GM18951 (cell line): ENCODE data around the gene ABTB1.
"Not testable (repeated sequence)": the region's sequence is repeated elsewhere in the genome, so short reads cannot be mapped to it uniquely, and the experiment has no call there.

Source experiments
- POLR2A ChIP-seq: IDR thresholded peaks from 4 replicates; pipeline ENCODE4 v1.6.1; 2011; ENCODE audit warnings: mild to moderate bottlenecking; ENCODE audit not compliant: insufficient read length, insufficient read depth; ENCODE audit errors: extremely low read depth
- in situ Hi-C: fragments of 300-500 bp; cut with MboI; formaldehyde crosslinking; loops from one replicate; pipeline ENCODE4 v1.12.0; 2022; ENCODE audit warnings: low sequenced_read_pairs, mixed read lengths, inconsistent platforms; ENCODE audit not compliant: unreplicated experiment

Gene ABTB1

DNA sequence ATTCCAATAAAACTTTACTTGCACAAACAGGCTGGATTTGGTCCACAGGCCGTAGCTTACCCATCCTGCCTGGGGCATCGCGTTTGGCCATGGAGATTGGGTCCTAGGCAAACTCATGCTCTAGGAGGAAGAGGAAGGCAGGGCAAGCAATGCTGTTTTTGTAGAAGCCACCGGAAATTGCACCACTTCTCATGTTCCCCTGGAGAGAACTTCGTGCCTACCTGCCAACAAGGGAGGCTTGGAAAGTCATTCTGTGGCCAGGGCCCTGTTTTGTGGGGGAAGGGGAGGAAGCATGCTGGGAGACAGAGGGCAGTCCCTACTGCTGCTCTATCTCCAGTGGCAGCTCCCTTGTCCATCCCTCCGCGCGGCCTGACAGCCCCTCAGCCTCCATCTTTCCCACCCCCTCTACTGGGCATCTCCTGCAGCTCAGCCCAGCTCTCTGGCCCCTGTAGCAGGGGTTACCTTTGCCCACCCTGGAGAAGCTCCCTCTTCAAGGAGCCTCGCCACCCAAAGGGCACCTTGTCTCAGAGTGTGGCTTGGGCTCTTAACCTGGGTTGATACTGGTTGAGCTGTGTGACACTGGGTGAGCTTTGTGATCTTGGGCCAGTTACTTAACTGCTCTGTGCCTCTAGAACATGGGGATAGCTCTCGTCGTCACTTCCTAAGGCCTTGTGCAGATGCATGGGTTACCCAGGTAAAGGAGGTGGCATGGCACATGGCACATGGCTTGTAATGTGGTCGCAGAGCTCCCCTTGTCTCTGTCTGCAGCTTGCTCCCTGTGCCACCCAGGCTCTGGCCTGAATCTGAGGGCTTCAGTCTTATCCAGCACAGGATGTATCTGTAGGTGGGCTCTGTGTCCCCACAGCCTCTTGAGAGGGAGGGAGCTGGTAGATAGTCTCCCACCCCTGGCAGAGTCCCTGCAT, 6.1 kb downstream of the ABTB1 start:
- in situ Hi-C loops = no loop called here
- TF ChIP-seq POLR2A = no peak

DNA sequence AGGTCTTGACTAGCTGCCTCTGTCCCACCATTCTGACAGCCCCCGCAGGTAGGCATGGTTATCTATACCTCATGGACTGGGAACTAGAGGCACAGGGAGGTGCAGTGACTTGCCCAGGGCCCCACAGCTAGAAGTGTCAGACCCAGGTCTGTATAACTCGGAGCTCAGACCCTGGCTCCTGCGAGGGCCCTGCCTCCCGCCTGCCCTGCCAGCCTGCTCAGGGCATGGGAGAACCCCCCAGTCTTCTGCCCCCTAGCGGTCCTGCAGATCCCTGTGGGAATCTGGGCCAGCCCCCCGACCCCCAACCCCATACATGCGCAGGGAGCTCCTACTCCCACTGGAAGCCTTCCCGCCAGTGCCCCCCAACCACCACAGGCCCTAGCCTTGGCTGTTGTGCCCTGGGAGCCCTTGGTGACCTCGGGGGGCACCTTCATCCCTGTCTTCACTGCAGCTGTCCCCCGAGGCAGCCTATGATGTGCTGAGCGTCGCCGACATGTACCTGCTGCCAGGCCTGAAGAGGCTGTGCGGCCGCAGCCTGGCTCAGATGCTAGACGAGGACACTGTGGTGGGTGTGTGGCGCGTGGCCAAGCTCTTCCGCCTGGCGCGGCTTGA, 6.9 kb downstream of the ABTB1 start:
- TF ChIP-seq POLR2A = no peak
- in situ Hi-C loops = no loop called here

DNA sequence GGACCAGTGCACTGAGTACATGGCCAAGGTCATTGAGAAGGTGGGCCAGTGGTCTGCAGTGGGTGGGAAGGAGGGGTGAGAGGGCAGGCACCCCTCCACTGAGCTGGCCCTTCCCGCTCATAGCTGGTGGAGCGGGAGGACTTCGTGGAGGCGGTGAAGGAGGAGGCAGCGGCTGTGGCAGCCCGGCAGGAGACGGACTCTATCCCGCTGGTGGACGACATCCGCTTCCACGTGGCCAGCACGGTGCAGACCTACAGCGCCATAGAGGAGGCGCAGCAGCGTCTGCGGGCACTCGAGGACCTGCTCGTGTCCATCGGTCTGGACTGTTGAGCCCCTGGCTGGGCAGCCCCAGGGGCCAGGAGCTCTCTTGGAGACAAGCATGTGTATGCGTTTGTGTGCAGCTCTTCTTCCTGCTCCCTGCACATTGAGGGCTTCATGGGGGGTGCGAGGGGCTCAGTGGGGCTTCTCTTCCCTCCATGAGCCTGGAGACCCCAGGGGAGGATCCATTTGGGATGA, 7.5 kb downstream of the ABTB1 start:
- in situ Hi-C loops = no loop called here
- TF ChIP-seq POLR2A = no peak

GRCh38 chr3:127680798-127681221, 8.1 kb downstream of the ABTB1 start:
- in situ Hi-C loops = no loop called here
- no peak for TF ChIP-seq POLR2A

DNA sequence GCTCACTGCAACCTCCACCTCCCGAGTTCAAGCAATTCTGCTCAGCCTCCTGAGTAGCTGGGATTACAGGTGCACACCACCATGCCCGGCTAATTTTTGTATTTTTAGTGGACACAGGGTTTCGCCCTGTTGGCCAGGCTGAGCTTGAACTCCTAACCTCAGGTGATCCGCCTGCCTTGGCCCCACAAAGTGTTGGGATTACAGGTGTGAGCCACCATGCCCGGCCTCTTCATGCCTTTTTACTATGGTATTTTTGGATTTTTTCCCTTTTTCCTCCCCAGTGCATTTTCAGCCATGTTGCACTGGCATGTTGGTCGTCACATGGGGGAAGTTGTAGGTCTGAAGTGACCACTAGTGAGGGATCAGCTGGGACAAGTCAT, 9.4 kb downstream of the ABTB1 start:
- in situ Hi-C loops = not testable (repeated sequence)

GRCh38 chr3:127682561-127682960, 9.8 kb downstream of the ABTB1 start:
- TF ChIP-seq POLR2A = no peak
- in situ Hi-C loops = no loop called here

DNA sequence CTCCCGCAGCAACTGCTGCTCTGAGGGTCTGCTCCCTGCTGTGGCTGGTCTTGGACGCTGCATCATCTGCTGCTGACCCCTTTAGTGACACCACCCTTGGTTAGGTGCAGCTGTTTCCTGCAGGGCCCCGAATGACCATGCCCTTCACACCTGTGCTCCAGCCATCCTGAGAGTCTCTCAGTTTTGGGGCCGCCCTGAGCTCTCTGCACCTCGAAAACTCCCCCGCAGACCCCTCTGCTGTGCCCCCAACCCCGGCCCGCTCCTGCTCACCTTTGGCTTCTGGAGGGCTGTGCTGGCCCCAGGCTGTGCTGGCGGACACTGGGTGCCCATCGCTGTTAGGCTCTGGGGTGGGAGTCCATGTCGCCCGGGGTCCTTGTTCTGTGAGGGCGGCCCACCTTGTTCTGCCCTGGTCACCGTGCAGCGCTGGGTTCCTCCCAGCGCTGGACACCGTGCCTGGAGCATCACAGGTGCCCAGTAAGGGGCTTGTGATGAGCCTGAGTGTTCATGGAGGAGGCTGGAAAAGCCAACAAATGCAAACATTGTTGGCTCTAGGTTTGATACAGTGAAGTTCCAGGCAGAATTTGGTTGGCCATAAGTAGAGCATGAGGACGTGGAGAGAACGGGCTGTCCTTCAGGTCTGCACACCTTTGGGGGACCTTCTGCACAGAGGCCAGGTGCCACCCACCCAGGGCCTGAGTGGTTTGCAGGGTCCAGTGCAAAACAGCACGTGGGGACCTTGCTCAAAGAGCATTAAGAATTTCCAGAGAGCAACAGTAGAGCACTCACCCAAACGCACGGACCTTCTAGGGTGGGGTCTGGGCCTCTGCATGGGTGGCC, 12.3 kb downstream of the ABTB1 start:
- TF ChIP-seq POLR2A = no peak
- in situ Hi-C loops = no loop called here

GRCh38 chr3:127685708-127686511, 13.2 kb downstream of the ABTB1 start:
- TF ChIP-seq POLR2A = no peak
- in situ Hi-C loops = no loop called here

DNA sequence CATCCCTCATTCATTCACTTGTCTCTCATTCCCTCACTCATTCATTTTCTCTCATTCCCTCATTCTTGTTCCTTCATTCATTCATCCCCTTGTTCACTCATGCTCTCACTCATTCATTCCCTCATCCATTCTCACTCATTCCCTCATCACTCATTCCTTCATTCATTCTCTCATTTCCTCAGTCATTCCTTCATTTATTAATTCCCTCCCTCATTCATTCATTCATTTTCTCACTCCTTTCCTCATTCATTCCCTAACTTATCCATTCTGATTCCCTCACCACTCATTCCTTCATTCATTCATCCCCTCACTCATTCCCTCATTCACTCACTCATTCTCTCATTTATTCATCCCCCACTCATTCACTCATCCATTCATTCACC, 13.8 kb downstream of the ABTB1 start:
- in situ Hi-C loops = no loop called here
- no peak for TF ChIP-seq POLR2A

GRCh38 chr3:127687228-127687737, 14.5 kb downstream of the ABTB1 start:
- no peak for TF ChIP-seq POLR2A
- in situ Hi-C loops = no loop called here

DNA sequence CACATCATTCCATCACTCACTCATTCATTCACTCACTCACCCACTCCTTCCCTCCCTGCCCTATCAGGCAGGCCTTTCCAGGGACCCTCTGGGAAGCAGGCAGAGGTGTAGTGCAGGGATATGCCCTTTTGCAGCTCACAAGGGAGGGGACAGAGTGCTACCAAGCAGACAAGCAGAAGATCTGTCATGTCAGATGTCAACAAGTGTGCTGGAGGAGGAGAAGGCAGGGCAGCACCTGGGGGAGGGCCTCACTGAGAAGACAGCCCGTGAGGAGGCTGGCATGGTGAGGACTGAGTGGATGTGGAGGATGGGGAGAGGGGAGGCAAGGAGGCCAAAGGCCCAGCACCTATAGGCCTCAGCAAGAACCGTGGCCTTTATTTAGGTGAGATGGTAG, 15.3 kb downstream of the ABTB1 start:
- in situ Hi-C loops = no loop called here
- no peak for TF ChIP-seq POLR2A

DNA sequence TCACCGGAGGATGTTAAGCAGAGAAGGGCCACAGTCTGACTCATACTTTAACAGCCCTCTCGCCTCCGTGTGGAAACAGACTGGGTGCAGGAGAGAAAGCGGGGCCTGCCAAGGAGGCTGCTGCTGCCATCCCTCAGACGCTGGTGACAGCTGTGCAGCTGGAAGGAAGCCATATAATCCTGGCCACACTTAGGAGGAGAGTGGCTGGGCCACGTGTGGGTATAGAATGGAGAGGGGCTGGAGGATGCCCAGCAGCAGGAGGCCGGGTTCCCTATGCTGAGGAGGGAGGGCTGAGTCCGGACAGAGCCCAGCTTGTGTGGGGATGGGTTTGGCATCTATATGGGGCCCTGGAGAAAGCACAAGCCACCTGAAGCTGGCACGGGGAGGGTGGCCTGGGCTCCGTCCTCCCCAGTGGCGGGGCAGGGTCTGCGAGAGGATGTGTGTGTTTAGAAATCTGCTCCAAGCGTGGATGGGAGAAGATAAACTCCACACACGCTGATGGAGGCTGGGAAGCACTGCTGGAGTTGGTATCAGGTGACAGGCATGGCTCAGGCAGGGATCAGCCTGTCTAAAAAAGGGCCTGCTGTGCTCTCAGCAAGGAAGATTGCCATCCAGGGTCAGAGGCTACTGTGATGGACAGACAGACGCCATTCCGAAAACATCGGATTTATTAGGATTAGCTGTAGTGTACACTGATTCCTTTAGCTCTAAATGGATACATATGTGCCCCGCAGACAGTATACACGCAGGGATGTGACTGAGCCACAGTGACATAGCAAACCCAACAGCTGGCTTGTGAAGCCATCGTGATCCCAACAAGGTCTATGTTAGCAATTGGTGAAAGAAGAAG, 15.9 kb downstream of the ABTB1 start:
- TF ChIP-seq POLR2A = no peak

More for the DNA sequence above, 15.9 kb downstream of the ABTB1 start:
- in situ Hi-C loops = no loop called here
